Panc1 (cell line): Measurements from ENCODE around the gene KPNB1. TPM values are rescaled to one million over a fixed set of nuclear protein-coding genes. Genes with fewer than 3 reads are reported as not detected.

Experiments used
- ATAC-seq: fragments of 200-7000 bp; cut with Tn5 transposase; 2 replicates; pipeline ENCODE4 v1.9.1; 2020; ENCODE audit warnings: mild to moderate bottlenecking, moderate library complexity
- BruUV-seq: library from RNA; stranded (reverse); fragments of 400-500 nt; replicated peaks from 2 replicates; lab custom pipeline; 2021; lab: Mats Ljungman, UMichigan
- CTCF ChIA-PET: fragments of 300-600 bp; sonication (Branson Sonifier 250); formaldehyde crosslinking; loops from one replicate; lab custom pipeline; 2022; ENCODE audit warnings: antibody characterized with exemption; lab: Charles Lee
- POLR2A ChIA-PET: fragments of 300-600 bp; sonication (Branson Sonifier 250); formaldehyde crosslinking; loops from one replicate; lab custom pipeline; 2022; ENCODE audit warnings: antibody characterized with exemption; lab: Charles Lee
- DNase-seq: peaks from one replicate; pipeline ENCODE4 v3.0.0-alpha.2; 2010; ENCODE audit warnings: low read depth, low spot score
- H3K27ac ChIP-seq: 2 replicates; pipeline ENCODE4 v1.5.1; 2011; ENCODE audit warnings: mild to moderate bottlenecking, low read length, inconsistent platforms
- H3K27me3 ChIP-seq: fragments of 200-500 bp; sonication (Bioruptor generic); 2 replicates; pipeline ENCODE4 v1.6.0; 2014; ENCODE audit warnings: low read length, inconsistent platforms; ENCODE audit not compliant: control insufficient read depth, insufficient read depth
- H3K36me3 ChIP-seq: fragments of 200-500 bp; sonication (Bioruptor generic); 2 replicates; pipeline ENCODE4 v1.5.1; 2014; ENCODE audit warnings: inconsistent platforms, mild to moderate bottlenecking, low read length, moderate library complexity; ENCODE audit not compliant: control insufficient read depth, insufficient read depth
- H3K4me1 ChIP-seq: 2 replicates; pipeline ENCODE4 v1.5.1; 2011; ENCODE audit warnings: inconsistent platforms, mild to moderate bottlenecking, low read length, moderate library complexity; ENCODE audit not compliant: control insufficient read depth, insufficient read depth
- H3K4me3 ChIP-seq, 2 experiments: 2 replicates each; pipeline ENCODE4 v1.5.1; 2011 to 2012; ENCODE audit warnings: low read depth in 2 of 2, low read length in 2 of 2, mild to moderate bottlenecking in 2 of 2, inconsistent platforms in 1 of 2, moderate library complexity in 1 of 2
- H3K9me3 ChIP-seq: fragments of 200-500 bp; sonication (Bioruptor generic); 2 replicates; pipeline ENCODE4 v1.5.1; 2014; ENCODE audit warnings: low read depth, mild to moderate bottlenecking, inconsistent platforms, low read length, moderate library complexity; ENCODE audit not compliant: control insufficient read depth, insufficient read depth
- CTCF ChIP-seq: fragments of 450-650 bp; IDR thresholded peaks from 2 replicates; pipeline ENCODE4 v1.5.1; 2017; ENCODE audit warnings: mild to moderate bottlenecking
- POLR2AphosphoS5 ChIP-seq: IDR thresholded peaks from 2 replicates; pipeline ENCODE4 v1.6.1; 2012; ENCODE audit warnings: mild to moderate bottlenecking, low read depth, low read length, moderate library complexity
- SIN3A ChIP-seq: IDR thresholded peaks from 2 replicates; pipeline ENCODE4 v1.6.1; 2012; ENCODE audit warnings: low read depth, mild to moderate bottlenecking, low read length, moderate library complexity, borderline replicate concordance; ENCODE audit not compliant: insufficient read depth
- TCF7L2 ChIP-seq: IDR thresholded peaks from 2 replicates; pipeline ENCODE4 v1.6.1; 2011; ENCODE audit warnings: mild to moderate bottlenecking, low read depth, low read length, inconsistent platforms
- in situ Hi-C: cut with HindIII; loops from 2 replicates; pipeline ENCODE4 v1.10.0; 2016; ENCODE audit warnings: low sequenced_read_pairs, low pct_unique_long_range_greater_than_20kb
- intact Hi-C: fragments of 100-400 bp; cut with micrococcal nuclease; formaldehyde crosslinking; loops from one replicate; pipeline ENCODE4 v1.10.0; 2022; ENCODE audit not compliant: unreplicated experiment
- total RNA-seq: library from RNA; stranded (reverse); gene quantifications from one replicate; pipeline ENCODE4 v1.2.1, GENCODE V29; 2021; ENCODE audit not compliant: unreplicated experiment
- TF ChIP-seq, protein P1 (sequence below), 2 experiments: IDR thresholded peaks; 2 replicates each; pipeline ENCODE4 v1.6.1; 2011 to 2012; ENCODE audit warnings: low read depth in 2 of 2, control low read depth in 1 of 2, low read length in 1 of 2, mild to moderate bottlenecking in 1 of 2, moderate library complexity in 1 of 2; ENCODE audit not compliant: insufficient read depth in 1 of 2

The KPNB1 gene
- total RNA-seq, 1 experiment from 2014 or later: 666 TPM

GRCh38 chr17:47695429-47696376 is 46.0 kb downstream of the KPNB1 start:
- intact Hi-C loops (loop anchor here (5.0 kb wide), 1 partner anchor 107 kb away; no protein-coding TSS in a partner anchor), in situ Hi-C loops (no loop called here)
- Histone ChIP-seq H3K9me3 (no peaks in the 10 kb centered on the region), H3K27me3 (no peaks in the 10 kb centered on the region), H3K4me1 (peaks cover 11% of the 10 kb centered on the region), H3K27ac (no peak overlapping the region), H3K36me3 (no peaks in the 10 kb centered on the region), H3K4me3 (no peak overlapping the region; a peak in 1 of 4 replicates)
- ChIA-PET CTCF (no interaction called here), POLR2A (no interaction called here)
- DNase-seq: no peak
- no peak for ATAC-seq
- TF ChIP-seq TCF7L2 (no peak), SIN3A (no peak), CTCF (no peak)
- TF ChIP-seq, protein P1, sequence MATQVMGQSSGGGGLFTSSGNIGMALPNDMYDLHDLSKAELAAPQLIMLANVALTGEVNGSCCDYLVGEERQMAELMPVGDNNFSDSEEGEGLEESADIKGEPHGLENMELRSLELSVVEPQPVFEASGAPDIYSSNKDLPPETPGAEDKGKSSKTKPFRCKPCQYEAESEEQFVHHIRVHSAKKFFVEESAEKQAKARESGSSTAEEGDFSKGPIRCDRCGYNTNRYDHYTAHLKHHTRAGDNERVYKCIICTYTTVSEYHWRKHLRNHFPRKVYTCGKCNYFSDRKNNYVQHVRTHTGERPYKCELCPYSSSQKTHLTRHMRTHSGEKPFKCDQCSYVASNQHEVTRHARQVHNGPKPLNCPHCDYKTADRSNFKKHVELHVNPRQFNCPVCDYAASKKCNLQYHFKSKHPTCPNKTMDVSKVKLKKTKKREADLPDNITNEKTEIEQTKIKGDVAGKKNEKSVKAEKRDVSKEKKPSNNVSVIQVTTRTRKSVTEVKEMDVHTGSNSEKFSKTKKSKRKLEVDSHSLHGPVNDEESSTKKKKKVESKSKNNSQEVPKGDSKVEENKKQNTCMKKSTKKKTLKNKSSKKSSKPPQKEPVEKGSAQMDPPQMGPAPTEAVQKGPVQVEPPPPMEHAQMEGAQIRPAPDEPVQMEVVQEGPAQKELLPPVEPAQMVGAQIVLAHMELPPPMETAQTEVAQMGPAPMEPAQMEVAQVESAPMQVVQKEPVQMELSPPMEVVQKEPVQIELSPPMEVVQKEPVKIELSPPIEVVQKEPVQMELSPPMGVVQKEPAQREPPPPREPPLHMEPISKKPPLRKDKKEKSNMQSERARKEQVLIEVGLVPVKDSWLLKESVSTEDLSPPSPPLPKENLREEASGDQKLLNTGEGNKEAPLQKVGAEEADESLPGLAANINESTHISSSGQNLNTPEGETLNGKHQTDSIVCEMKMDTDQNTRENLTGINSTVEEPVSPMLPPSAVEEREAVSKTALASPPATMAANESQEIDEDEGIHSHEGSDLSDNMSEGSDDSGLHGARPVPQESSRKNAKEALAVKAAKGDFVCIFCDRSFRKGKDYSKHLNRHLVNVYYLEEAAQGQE (IDR thresholded peaks at IDR 0.05; ENCODE audit: insufficient read depth in 1 of 2, low read depth in 2 of 2, low read length in 1 of 2): no peak
- no TSS peak for BruUV-seq

GRCh38 chr17:47696717-47697642 is 47.3 kb downstream of the KPNB1 start:
- Histone ChIP-seq H3K4me1 (peaks cover 11% of the 10 kb centered on the region), H3K4me3 (no peak overlapping the region), H3K27ac (no peak overlapping the region), H3K36me3 (no peaks in the 10 kb centered on the region), H3K27me3 (no peaks in the 10 kb centered on the region), H3K9me3 (no peaks in the 10 kb centered on the region)
- TF ChIP-seq CTCF: no peak
- TF ChIP-seq SIN3A: no peak
- TF ChIP-seq, protein P1 (IDR thresholded peaks at IDR 0.05; ENCODE audit: insufficient read depth in 1 of 2, low read depth in 2 of 2, low read length in 1 of 2): no peak
- no peak for TF ChIP-seq POLR2AphosphoS5
- no peak for TF ChIP-seq TCF7L2
- ChIA-PET POLR2A (interaction anchor here (0.6 kb wide), 1 partner anchor 264 kb away, joined by 5 read pairs; no protein-coding TSS in a partner anchor), CTCF (interaction anchor here (0.8 to 1.4 kb wide), 2 partner anchors 9 to 93 kb away, joined by 5 to 12 read pairs; no protein-coding TSS in a partner anchor)
- in situ Hi-C loops: no loop called here
- ATAC-seq (no peak), DNase-seq (no peak)
- BruUV-seq: no TSS peak
- intact Hi-C loops: loop anchor here (5.0 kb wide), 1 partner anchor 105 kb away; no protein-coding TSS in a partner anchor
